GM12872 (cell line): ENCODE results near the gene MAPK4.
A peak's percentile ranks its signal among the peaks of the same experiment; 100 is the strongest.

Source experiments
- CTCF ChIP-seq: IDR thresholded peaks from 3 replicates; pipeline ENCODE4 v1.5.1; 2011; ENCODE audit warnings: low read depth, mild to moderate bottlenecking, low read length, moderate library complexity; ENCODE audit not compliant: insufficient read depth

The MAPK4 gene

GRCh38 chr18:50642439-50642838, 82.6 kb downstream of the MAPK4 start:
- no peak for TF ChIP-seq CTCF

GRCh38 chr18:50644146-50644545, 84.3 kb downstream of the MAPK4 start:
- TF ChIP-seq CTCF: no peak

- peak; percentile 56 for TF ChIP-seq CTCF
Observed at GRCh38 chr18:50644807-50645206, 84.9 kb downstream of the MAPK4 start.

- TF ChIP-seq CTCF: no peak
Observed at GRCh38 chr18:50647237-50647636, 87.3 kb downstream of the MAPK4 start.

GRCh38 chr18:50647792-50648191, 87.9 kb downstream of the MAPK4 start:
- TF ChIP-seq CTCF: no peak

- no peak for TF ChIP-seq CTCF
Observed at GRCh38 chr18:50649821-50650220, 89.9 kb downstream of the MAPK4 start.

GRCh38 chr18:50651334-50651733, 91.4 kb downstream of the MAPK4 start:
- TF ChIP-seq CTCF: no peak

GRCh38 chr18:50653402-50654093, 93.7 kb downstream of the MAPK4 start:
- TF ChIP-seq CTCF: no peak
